GM21528 (cell line): ENCODE results near the gene INPP5A.
"Not testable (repeated sequence)": the region's sequence is repeated elsewhere in the genome, so short reads cannot be mapped to it uniquely, and the experiment has no call there.

Experiments
- ATAC-seq: cut with Tn5 transposase; IDR thresholded peaks from one replicate; pipeline ENCODE4 v1.9.1; 2021; ENCODE audit warnings: mild to moderate bottlenecking, moderate library complexity; ENCODE audit not compliant: unreplicated experiment, low FRiP score

The INPP5A gene

GRCh38 chr10:132546567-132547420 lies 9.2 kb downstream of the INPP5A start:
- ATAC-seq: no peak

DNA sequence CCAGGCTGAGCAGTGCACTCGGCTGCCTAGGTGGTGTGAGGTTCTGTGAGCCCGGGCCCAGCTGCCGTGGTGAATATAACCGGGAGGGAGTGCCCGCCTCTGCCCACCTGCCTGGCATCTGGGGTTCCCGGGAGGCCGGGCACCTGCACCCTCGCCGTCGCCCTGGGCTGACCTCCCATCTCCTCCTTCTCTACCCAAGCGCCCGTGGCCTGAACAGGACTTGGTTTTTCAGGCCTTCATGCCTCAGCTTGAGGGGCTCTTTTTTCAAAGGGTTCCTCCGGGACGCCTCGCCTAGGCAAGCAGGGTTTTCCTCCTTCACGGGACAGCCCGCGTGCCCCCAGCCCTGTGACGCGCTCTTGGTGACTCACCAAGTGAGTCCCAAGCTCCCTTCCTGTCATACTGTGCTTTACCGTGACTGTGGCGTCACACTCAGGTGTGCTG lies 9.9 kb downstream of the INPP5A start:
- no peak for ATAC-seq

DNA sequence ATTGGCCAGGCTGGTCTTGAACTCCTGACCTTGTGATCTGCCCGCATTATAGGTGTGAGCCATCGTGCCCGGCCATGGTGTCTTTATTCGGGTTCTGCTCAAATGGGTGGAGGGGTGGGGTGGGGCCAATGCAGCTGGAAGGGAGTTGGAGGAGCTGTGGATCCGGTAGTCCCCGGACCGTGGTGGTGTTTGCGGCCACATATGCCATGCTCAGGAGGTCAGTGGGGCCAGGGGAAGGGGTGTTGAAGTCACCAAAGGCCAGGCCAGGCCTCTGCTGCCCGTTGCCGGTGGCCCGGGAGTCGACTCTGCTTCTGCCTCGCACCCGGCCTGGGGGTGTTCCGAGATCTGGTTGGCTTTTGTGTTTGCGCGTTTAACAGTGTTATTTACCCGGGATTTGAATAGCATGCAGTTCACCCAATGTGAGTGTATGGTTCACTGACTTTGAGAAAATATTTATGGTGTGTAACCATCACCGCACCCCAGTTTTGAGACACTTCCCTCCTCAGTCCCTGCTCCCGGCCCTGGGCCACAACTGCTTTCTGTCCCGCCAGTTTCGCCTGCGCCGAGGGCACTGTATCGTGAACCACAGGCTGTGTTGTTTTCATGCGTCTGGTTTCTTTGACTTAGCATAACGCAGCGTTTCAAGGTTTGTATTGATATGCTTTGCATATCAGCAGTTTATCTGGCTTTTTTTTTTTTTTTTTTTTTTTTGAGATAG lies 10.7 kb downstream of the INPP5A start:
- ATAC-seq: no peak

DNA sequence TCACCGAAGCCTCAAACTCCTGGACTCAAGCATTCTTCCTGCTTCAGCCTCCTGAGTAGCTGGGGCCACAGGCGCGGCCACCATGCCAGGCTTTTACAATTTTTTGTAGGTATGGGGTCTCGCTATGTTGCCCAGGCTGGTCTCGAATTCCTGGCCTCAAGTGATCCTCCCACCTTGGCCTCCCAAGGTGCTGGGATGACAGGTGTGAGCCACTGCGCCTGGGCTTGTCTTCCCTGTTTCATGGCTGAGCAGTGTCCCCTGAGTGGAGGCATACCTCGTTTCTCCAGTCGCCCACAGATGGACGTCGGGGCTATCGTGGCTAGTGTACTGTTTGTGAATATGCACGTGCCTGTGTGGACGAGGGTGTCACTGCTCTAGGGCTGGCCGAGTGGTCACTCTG lies 11.3 kb downstream of the INPP5A start:
- ATAC-seq: no peak

GRCh38 chr10:132549371-132549770 lies 11.8 kb downstream of the INPP5A start:
- ATAC-seq: no peak

DNA sequence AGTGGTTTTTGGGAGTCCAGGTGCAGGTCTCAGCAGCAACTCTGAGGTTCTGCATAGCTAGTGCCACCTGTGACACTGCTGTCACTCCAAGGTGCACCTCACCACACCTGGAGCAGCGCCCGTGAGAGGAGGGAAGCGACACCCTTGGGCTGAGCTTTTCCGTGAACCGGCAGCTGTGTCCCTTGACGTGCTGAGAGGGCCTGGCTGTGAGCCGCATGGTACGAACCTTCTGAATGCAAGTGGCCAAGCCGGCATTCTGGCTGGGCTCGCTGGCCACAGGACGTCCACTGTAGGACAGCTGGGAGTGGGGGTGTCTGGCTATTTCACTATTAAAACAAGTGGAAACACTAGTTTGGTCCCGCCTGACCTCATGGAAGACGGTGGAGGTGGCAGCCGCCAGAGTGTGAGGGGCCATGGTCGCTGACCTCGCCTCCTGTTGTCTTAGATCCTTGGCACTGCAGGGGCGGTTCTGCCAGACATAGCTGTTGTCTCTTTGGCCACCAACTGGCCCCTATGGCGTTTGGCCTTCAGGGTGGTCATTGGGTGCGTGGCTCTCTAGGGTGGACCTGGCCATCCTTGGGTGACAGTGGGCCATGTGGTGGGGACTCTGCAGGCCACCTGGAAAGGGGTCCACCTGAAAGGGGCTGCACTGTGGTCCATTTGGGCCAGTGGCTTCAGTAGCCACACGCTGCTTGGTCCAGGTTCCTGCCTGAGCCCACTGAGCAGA lies 12.9 kb downstream of the INPP5A start:
- no peak for ATAC-seq

- peak; percentile 67 for ATAC-seq
Observed at GRCh38 chr10:132551093-132551807, 13.7 kb downstream of the INPP5A start.

- ATAC-seq: peak; percentile 19
Observed at GRCh38 chr10:132551808-132552130, 14.2 kb downstream of the INPP5A start.

DNA sequence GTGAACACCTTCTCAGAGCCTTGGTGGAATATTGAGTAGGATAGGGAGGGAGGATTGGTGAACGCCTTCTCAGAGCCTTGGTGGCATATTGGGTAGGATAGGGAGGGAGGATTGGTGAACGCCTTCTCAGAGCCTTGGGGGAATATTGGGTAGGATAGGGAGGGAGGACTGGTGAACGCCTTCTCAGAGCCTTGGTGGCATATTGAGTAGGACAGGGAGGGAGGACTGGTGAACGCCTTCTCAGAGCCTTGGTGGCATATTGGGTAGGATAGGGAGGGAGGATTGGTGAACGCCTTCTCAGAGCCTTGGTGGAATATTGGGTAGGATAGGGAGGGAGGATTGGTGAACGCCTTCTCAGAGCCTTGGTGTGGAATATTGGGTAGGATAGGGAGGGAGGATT lies 15.0 kb downstream of the INPP5A start:
- ATAC-seq: not testable (repeated sequence)

DNA sequence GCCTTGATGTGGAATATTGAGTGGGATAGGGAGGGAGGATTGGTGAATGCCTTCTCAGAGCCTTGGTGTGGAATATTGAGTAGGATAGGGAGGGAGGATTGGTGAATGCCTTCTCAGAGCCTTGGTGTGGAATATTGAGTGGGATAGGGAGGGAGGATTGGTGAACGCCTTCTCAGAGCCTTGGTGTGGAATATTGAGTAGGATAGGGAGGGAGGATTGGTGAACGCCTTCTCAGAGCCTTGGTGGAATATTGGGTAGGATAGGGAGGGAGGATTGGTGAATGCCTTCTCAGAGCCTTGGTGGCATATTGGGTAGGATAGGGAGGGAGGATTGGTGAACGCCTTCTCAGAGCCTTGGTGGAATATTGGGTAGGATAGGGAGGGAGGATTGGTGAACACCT lies 16.0 kb downstream of the INPP5A start:
- ATAC-seq: not testable (repeated sequence)

GRCh38 chr10:132554053-132554990 lies 16.7 kb downstream of the INPP5A start:
- no peak for ATAC-seq

DNA sequence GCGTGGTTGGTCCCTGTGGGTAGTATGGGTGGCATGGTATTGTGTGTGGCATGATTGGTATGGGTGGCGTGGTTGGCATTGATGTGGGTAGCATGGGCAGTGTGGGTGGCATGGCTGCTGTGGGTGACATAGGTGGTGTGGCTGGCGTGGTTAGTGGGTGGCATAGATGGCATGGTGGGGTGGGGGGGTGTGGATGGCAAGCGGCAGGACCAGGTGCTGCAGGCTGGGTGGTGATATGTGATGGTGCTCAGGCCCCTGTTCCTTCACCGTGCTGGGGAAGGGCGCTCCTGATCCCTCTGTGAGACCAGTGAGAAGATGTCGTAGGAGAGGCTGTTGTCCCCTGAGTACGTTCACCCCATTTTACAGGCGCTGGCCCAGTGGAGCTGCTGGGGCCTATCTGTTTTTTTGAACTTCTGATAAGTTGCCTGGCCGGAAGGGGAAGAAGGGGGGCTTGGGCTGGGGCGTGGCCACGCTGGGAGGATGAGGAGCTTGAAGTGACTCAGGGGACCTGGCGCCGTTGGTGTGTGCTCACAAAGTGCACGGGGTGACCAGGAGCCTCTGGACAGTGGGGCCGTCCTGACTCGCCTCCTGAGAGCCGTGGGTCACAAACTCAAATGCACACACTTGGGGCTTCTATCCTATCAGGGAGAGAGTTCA lies 17.5 kb downstream of the INPP5A start:
- ATAC-seq: no peak

- ATAC-seq: no peak
Observed at GRCh38 chr10:132555648-132556575, 18.3 kb downstream of the INPP5A start.

DNA sequence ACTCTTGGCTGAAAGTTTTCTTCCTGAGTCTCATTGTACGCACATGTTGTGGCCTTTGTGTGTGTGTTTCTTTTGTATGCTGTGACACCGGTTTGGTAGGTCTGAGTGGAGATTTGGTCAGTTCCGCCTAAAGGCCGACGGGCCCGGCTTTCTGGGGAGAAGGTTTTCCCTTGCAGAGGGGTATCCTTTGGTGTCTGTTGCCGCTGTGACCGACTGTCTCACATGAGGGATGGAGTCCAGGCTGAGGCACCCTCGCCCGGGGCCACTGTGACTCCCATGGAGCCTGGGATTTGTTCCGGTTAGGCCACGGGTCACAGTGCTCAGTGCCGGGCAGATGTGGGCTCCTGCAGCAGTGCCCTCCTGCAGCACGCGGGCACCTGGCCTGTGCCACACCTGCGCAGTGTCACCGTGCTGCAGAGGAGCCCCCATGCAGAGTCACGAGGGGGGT lies 19.4 kb downstream of the INPP5A start:
- no peak for ATAC-seq

DNA sequence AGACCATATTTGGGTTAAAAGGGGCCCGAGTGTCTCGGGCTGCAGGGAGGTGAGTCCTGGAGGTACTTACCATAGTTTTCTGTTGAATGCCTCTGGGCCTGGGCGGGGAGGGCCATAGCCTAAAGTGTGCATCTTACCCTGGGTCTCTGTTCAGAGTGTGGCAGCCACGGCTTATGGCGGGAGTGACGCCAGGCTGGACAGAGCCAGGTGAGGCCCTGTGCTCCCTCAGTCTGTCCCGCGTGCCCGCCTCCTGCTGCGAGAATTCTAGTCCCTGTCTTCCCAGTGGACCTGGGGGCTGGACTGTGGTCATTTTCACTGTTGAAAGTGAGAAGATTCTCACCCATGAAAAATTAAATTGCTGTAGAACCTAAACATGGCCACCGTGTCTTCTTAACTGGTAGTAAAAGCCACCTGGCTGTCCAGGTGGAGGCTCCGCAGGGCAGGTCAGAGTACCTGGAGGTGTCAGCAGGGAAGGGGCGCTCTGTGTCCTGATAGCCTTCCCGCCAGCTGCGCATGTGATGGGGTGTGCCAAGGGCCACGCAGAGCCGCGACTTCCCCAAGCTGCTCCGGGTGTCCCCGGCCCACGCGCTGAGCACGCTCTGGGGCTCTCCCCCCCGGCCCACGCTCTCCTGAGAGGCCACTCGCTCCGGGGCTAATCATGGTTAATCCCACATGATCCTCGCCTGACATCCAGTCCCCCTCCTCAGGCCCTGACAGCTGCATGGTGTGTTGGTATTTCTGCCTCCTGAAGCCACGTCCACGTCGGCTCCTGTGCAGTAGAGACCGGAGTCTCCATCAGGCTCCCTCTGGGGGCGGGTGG lies 20.3 kb downstream of the INPP5A start:
- ATAC-seq: no peak

GRCh38 chr10:132558516-132559413 lies 21.2 kb downstream of the INPP5A start:
- no peak for ATAC-seq
